GM06990 (cell line): ENCODE data around the gene CRISP1.
"Not testable (repeated sequence)": the region's sequence is repeated elsewhere in the genome, so short reads cannot be mapped to it uniquely, and the experiment has no call there.

ENCODE experiments used
- DNase-seq: peaks from one replicate; pipeline ENCODE4 v3.0.0-alpha.2; 2011; ENCODE audit not compliant: insufficient read length; ENCODE audit errors: extremely low read depth
- H3K27me3 ChIP-seq: replicated peaks from 2 replicates; pipeline ENCODE4 v1.6.0; 2011; ENCODE audit warnings: low read length; ENCODE audit not compliant: control insufficient read depth, insufficient read depth
- H3K36me3 ChIP-seq: 2 replicates; pipeline ENCODE4 v1.5.1; 2011; ENCODE audit warnings: low read length; ENCODE audit not compliant: control insufficient read depth, insufficient read depth
- H3K4me3 ChIP-seq: replicated peaks from 2 replicates; pipeline ENCODE4 v1.5.1; 2011; ENCODE audit warnings: low read depth, mild to moderate bottlenecking, control low read depth, low read length
- CTCF ChIP-seq: IDR thresholded peaks from 2 replicates; pipeline ENCODE4 v1.5.1; 2011; ENCODE audit warnings: low read length, control low read depth, mild to moderate bottlenecking, inconsistent platforms; ENCODE audit not compliant: insufficient read depth, poor library complexity, severe bottlenecking

Gene CRISP1

GRCh38 chr6:49909563-49909962 is 43.2 kb upstream of the CRISP1 start:
- no peak for TF ChIP-seq CTCF
- Histone ChIP-seq H3K36me3 (no peaks in the 10 kb centered on the region), H3K27me3 (no peaks in the 10 kb centered on the region), H3K4me3 (no peak overlapping the region)
- no peak for DNase-seq

GRCh38 chr6:49906526-49906925 is 40.2 kb upstream of the CRISP1 start:
- no peaks in the 10 kb centered on the region for H3K36me3 ChIP-seq
- TF ChIP-seq CTCF: no peak
- H3K4me3 ChIP-seq: no peak overlapping the region
- DNase-seq: no peak
- H3K27me3 ChIP-seq: no peaks in the 10 kb centered on the region

- H3K4me3 ChIP-seq: no peak overlapping the region
- TF ChIP-seq CTCF: no peak
- no peaks in the 10 kb centered on the region for H3K27me3 ChIP-seq
- DNase-seq: no peak
- no peaks in the 10 kb centered on the region for H3K36me3 ChIP-seq
These were observed 39.0 kb upstream of the CRISP1 start for GRCh38 chr6:49905296-49905695.

GRCh38 chr6:49902856-49903255 is 36.5 kb upstream of the CRISP1 start:
- H3K27me3 ChIP-seq: no peaks in the 10 kb centered on the region
- H3K4me3 ChIP-seq: no peak overlapping the region
- no peaks in the 10 kb centered on the region for H3K36me3 ChIP-seq
- DNase-seq: no peak
- TF ChIP-seq CTCF: no peak

GRCh38 chr6:49898904-49899566 is 32.7 kb upstream of the CRISP1 start:
- H3K27me3 ChIP-seq: no peaks in the 10 kb centered on the region
- TF ChIP-seq CTCF: no peak
- no peak for DNase-seq
- no peak overlapping the region for H3K4me3 ChIP-seq
- no peaks in the 10 kb centered on the region for H3K36me3 ChIP-seq

GRCh38 chr6:49895553-49895952 is 29.2 kb upstream of the CRISP1 start:
- not testable (repeated sequence) for H3K36me3 ChIP-seq, H3K4me3 ChIP-seq, DNase-seq, H3K27me3 ChIP-seq
